ENCODE data around the gene RAPGEF1. TPM values are rescaled to one million over a fixed set of nuclear protein-coding genes. Genes with fewer than 3 reads are reported as not detected.

RAPGEF1 gene
- total and polyA plus RNA-seq, 9 of the 15 experiments (the other 6 are each of a cell fraction or from before 2014, with no cell fraction given), result 0.06 to 44.1 (median 19.9) TPM

- intact Hi-C loops (cut with micrococcal nuclease), result no loop called here
- Histone ChIP-seq H3K9me1 (ENCODE audit: control insufficient read depth, insufficient read depth, low read length) (no peaks in the 10 kb centered on the region), H3K79me2 (ENCODE audit: control insufficient read depth, insufficient read depth, low read length) (peaks cover 25% of the 10 kb centered on the region), H4K20me1 (replicated peaks; ENCODE audit: control insufficient read depth, insufficient read depth, low read length) (peaks cover 5% of the 10 kb centered on the region; the same call in 1 of the 2 replicates), H3K36me3 (ENCODE audit: control insufficient read depth, insufficient read depth, low read length) (0 out of 3 replicates have a peak, but pooled peaks cover 3% of the 10 kb centered on the region), H3K27ac (ENCODE audit: extremely low read depth, low read depth, low read length) (no peak overlapping the region), H3K9me3 (replicated peaks; ENCODE audit: control insufficient read depth, insufficient read depth, low read depth, low read length) (no peaks in the 10 kb centered on the region), H3K9ac (ENCODE audit: insufficient read depth in 1 of 2, low read depth in 2 of 2, low read length in 2 of 2) (no peak overlapping the region), H3K4me1 (replicated peaks in 1 of 2; ENCODE audit: control insufficient read depth in 2 of 2, insufficient read depth in 2 of 2, low read length in 2 of 2) (no peaks in the 10 kb centered on the region), H3K4me3 (no peak overlapping the region), H3K27me3 (ENCODE audit: control insufficient read depth in 2 of 2, insufficient read depth in 2 of 2, low read length in 2 of 2) (no peaks in the 10 kb centered on the region), H2AFZ (ENCODE audit: low read depth, low read length) (no peak overlapping the region), H3K4me2 (ENCODE audit: insufficient read depth, low read length) (no peak overlapping the region)
- ChIA-PET CTCF (ENCODE audit: low intra/inter-chr PET ratio) (no interaction called here), POLR2A (interaction anchor here (1.0 kb wide), 1 partner anchor 12 kb away, joined by 3 read pairs; no protein-coding TSS in a partner anchor)
- ATAC-seq (no peak), FAIRE-seq (no peak), DNase-seq (ENCODE audit: extremely low read depth in 1 of 4, low spot score in 3 of 4) (no peak)
- TF ChIP-seq CEBPB (tag; IDR thresholded peaks at IDR 0.05) (no peak), ZKSCAN1 (IDR thresholded peaks at IDR 0.05; ENCODE audit: low read depth, low read length) (no peak), SAFB2 (IDR thresholded peaks at IDR 0.05; ENCODE audit: borderline replicate concordance, low read depth, low read length, severe bottlenecking) (no peak), CREM (IDR thresholded peaks at IDR 0.05; ENCODE audit: low read depth) (no peak), POLR2AphosphoS5 (IDR thresholded peaks at IDR 0.05; ENCODE audit: control insufficient read depth, insufficient read depth, low read depth, low read length) (no peak), BDP1 (IDR thresholded peaks at IDR 0.05; ENCODE audit: insufficient read depth, insufficient read length) (no peak), ZNF184 (CRISPR knock-in tag; IDR thresholded peaks at IDR 0.05) (no peak), ZBTB9 (CRISPR knock-in tag; IDR thresholded peaks at IDR 0.05) (no peak), ZBTB8A (IDR thresholded peaks at IDR 0.05; ENCODE audit: partially characterized antibody) (no peak), ZBTB43 (CRISPR knock-in tag; IDR thresholded peaks at IDR 0.05) (no peak), MYC (IDR thresholded peaks at IDR 0.05; ENCODE audit: low read depth, low read length) (no peak), MYC (CRISPR knock-in tag; IDR thresholded peaks at IDR 0.05; ENCODE audit: borderline replicate concordance, low read depth) (no peak)
- TF ChIP-seq, protein P1, sequence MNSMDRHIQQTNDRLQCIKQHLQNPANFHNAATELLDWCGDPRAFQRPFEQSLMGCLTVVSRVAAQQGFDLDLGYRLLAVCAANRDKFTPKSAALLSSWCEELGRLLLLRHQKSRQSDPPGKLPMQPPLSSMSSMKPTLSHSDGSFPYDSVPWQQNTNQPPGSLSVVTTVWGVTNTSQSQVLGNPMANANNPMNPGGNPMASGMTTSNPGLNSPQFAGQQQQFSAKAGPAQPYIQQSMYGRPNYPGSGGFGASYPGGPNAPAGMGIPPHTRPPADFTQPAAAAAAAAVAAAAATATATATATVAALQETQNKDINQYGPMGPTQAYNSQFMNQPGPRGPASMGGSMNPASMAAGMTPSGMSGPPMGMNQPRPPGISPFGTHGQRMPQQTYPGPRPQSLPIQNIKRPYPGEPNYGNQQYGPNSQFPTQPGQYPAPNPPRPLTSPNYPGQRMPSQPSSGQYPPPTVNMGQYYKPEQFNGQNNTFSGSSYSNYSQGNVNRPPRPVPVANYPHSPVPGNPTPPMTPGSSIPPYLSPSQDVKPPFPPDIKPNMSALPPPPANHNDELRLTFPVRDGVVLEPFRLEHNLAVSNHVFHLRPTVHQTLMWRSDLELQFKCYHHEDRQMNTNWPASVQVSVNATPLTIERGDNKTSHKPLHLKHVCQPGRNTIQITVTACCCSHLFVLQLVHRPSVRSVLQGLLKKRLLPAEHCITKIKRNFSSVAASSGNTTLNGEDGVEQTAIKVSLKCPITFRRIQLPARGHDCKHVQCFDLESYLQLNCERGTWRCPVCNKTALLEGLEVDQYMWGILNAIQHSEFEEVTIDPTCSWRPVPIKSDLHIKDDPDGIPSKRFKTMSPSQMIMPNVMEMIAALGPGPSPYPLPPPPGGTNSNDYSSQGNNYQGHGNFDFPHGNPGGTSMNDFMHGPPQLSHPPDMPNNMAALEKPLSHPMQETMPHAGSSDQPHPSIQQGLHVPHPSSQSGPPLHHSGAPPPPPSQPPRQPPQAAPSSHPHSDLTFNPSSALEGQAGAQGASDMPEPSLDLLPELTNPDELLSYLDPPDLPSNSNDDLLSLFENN (IDR thresholded peaks at IDR 0.05; ENCODE audit: low read depth in 2 of 2, low read length in 2 of 2), result no peak
- BruUV-seq (replicated peaks), result no TSS peak
- in situ Hi-C loops (cut with MboI), result loop anchor here (25.0 kb wide), 1 partner anchor 1012 kb away; no protein-coding TSS in a partner anchor
- 89% methylated on average over 2 of the region's 2 CpGs for WGBS (ENCODE audit: insufficient coverage, low coverage, missing lambda C conversion rate)
Measured at GRCh38 chr9:131724683-131725082, 15.2 kb downstream of the RAPGEF1 start.
